CD14-positive monocyte (primary cell): ENCODE data around the gene OR2T11. TPM values are rescaled to one million over a fixed set of nuclear protein-coding genes. Genes with fewer than 3 reads are reported as not detected.
"Not testable (repeated sequence)": the region's sequence is repeated elsewhere in the genome, so short reads cannot be mapped to it uniquely, and the experiment has no call there.

Experiments
- DNase-seq, 3 donors: peaks; one replicate each; pipeline ENCODE4 v3.0.0-alpha.2; 2011 to 2022
- H2AFZ ChIP-seq: 2 replicates; pipeline ENCODE4 v1.6.0; 2012; ENCODE audit warnings: mild to moderate bottlenecking, low read depth, low read length, inconsistent platforms; ENCODE audit not compliant: insufficient read depth, poor library complexity, severe bottlenecking
- H3K27ac ChIP-seq, 2 donors: 1 replicate in 1 of 2; 2 replicates in 1 of 2; pipeline ENCODE4 v1.5.1; 2012 to 2013; ENCODE audit warnings: low read length in 2 of 2, control low read depth in 1 of 2, inconsistent platforms in 1 of 2, low read depth in 1 of 2, mild to moderate bottlenecking in 1 of 2
- H3K27me3 ChIP-seq, 2 donors: one replicate each; pipeline versions ENCODE4 v1.6.0 to v1.6.1; 2011 to 2013; ENCODE audit warnings: low read length in 2 of 2; ENCODE audit not compliant: control insufficient read depth in 2 of 2, insufficient read depth in 2 of 2
- H3K36me3 ChIP-seq, 2 donors: replicated peaks in 1 of 2; 1 replicate in 1 of 2; 2 replicates in 1 of 2; pipeline versions ENCODE4 v1.5.1 to v1.6.1; 2012 to 2013; ENCODE audit warnings: low read length in 2 of 2, control low read depth in 1 of 2, inconsistent platforms in 1 of 2, mild to moderate bottlenecking in 1 of 2; ENCODE audit not compliant: insufficient read depth in 2 of 2, control insufficient read depth in 1 of 2
- H3K4me1 ChIP-seq, 2 donors: 1 replicate in 1 of 2; 2 replicates in 1 of 2; pipeline versions ENCODE4 v1.5.1 to v1.6.1; 2012 to 2013; ENCODE audit warnings: low read length in 2 of 2, control low read depth in 1 of 2, inconsistent platforms in 1 of 2, mild to moderate bottlenecking in 1 of 2, moderate library complexity in 1 of 2; ENCODE audit not compliant: insufficient read depth in 2 of 2, control insufficient read depth in 1 of 2
- H3K4me2 ChIP-seq: replicated peaks from 2 replicates; pipeline ENCODE3; 2012; ENCODE audit warnings: low read length, moderate library complexity, mild to moderate bottlenecking; ENCODE audit not compliant: poor library complexity, severe bottlenecking; ENCODE audit errors: extremely low read depth
- H3K4me3 ChIP-seq, 3 experiments: fragments of 200-600 bp in 1 of 3; sonication (generic) in 1 of 3; replicated peaks in 1 of 3; 1 replicate in 2 of 3; 2 replicates in 1 of 3; pipeline ENCODE4 v1.5.1; 2011 to 2013; ENCODE audit warnings: low read length in 3 of 3, mild to moderate bottlenecking in 3 of 3, control low read depth in 2 of 3, low read depth in 2 of 3, inconsistent platforms in 1 of 3, moderate library complexity in 1 of 3
- H3K79me2 ChIP-seq: 2 replicates; pipeline ENCODE4 v1.6.0; 2012; ENCODE audit warnings: mild to moderate bottlenecking, control low read depth, inconsistent platforms, low read length, moderate library complexity; ENCODE audit not compliant: insufficient read depth
- H3K9ac ChIP-seq: 2 replicates; pipeline ENCODE4 v1.6.0; 2017; ENCODE audit warnings: low read length, mild to moderate bottlenecking; ENCODE audit not compliant: insufficient read depth, poor library complexity, severe bottlenecking
- H3K9me3 ChIP-seq, 2 donors: replicated peaks in 1 of 2; 1 replicate in 1 of 2; 2 replicates in 1 of 2; pipeline versions ENCODE4 v1.5.1 to v1.6.1; 2012 to 2013; ENCODE audit warnings: low read length in 2 of 2, control low read depth in 1 of 2; ENCODE audit not compliant: control insufficient read depth in 1 of 2, insufficient read depth in 1 of 2
- H4K20me1 ChIP-seq: 2 replicates; pipeline ENCODE4 v1.6.0; 2012; ENCODE audit warnings: mild to moderate bottlenecking, low read length, control low read depth, moderate library complexity; ENCODE audit not compliant: insufficient read depth
- H3K27ac Mint-ChIP-seq, 7 donors: one replicate each; pipeline ENCODE4 v1.8.0; 2020; ENCODE audit warnings: mild to moderate bottlenecking in 7 of 7, mixed read lengths in 7 of 7, moderate library complexity in 6 of 7, inconsistent platforms in 2 of 7
- H3K27me3 Mint-ChIP-seq, 3 donors: one replicate each; pipeline ENCODE4 v1.8.0; 2021 to 2022; ENCODE audit warnings: low read depth in 3 of 3, mild to moderate bottlenecking in 3 of 3, mixed read lengths in 3 of 3, moderate library complexity in 3 of 3, inconsistent platforms in 1 of 3
- H3K36me3 Mint-ChIP-seq, 2 donors: one replicate each; pipeline ENCODE4 v1.8.0; 2020; ENCODE audit warnings: mixed read lengths in 2 of 2, inconsistent platforms in 1 of 2, mild to moderate bottlenecking in 1 of 2
- H3K4me1 Mint-ChIP-seq: one replicate; pipeline ENCODE4 v1.8.0; 2020; ENCODE audit warnings: mild to moderate bottlenecking, mixed read lengths
- H3K4me3 Mint-ChIP-seq, 2 donors: one replicate each; pipeline ENCODE4 v1.8.0; 2020; ENCODE audit warnings: mild to moderate bottlenecking in 2 of 2, mixed read lengths in 2 of 2, moderate library complexity in 1 of 2
- H3K9me3 Mint-ChIP-seq, 7 donors: one replicate each; pipeline ENCODE4 v1.8.0; 2020 to 2022; ENCODE audit warnings: mixed read lengths in 7 of 7, mild to moderate bottlenecking in 6 of 7, moderate library complexity in 6 of 7, inconsistent platforms in 2 of 7
- WGBS: methylation state at CpG from one replicate; pipeline ENCODE4 v1.1.5; 2013; ENCODE audit warnings: missing lambda C conversion rate; ENCODE audit not compliant: insufficient coverage; 5-methylcytosine and 5-hydroxymethylcytosine counted together
- intact Hi-C, 2 donors: fragments of 100-400 bp; cut with micrococcal nuclease; formaldehyde crosslinking; loops; one replicate each; pipeline versions ENCODE4 v1.15.0 to v1.15.1; 2023
- polyA plus RNA-seq, 3 donors: library from polyadenylated mRNA; depleted of rRNA in 1 of 3; unstranded in 2 of 3; stranded (reverse) in 1 of 3; fragments of 300-500 nt in 2 of 3; fragments of >200 nt in 1 of 3; fragmentation: Illumina TruSeq in 2 of 3; gene quantifications; 1 replicate in 2 of 3; 2 replicates in 1 of 3; pipeline ENCODE4 v1.2.3, GENCODE V29; 2012 to 2021

Gene OR2T11
- polyA plus RNA-seq, 3 donors = not detected

GRCh38 chr1:248648770-248649536 is 14.1 kb upstream of the OR2T11 start:
- H3K79me2 ChIP-seq, H3K9ac ChIP-seq, H3K36me3 Mint-ChIP-seq, H3K27me3 ChIP-seq, H3K4me3 Mint-ChIP-seq, H3K9me3 ChIP-seq, H3K9me3 Mint-ChIP-seq, H3K27ac ChIP-seq, H3K36me3 ChIP-seq, H3K4me1 Mint-ChIP-seq, DNase-seq, H3K4me1 ChIP-seq, H3K27me3 Mint-ChIP-seq, H3K27ac Mint-ChIP-seq, H4K20me1 ChIP-seq, H2AFZ ChIP-seq, intact Hi-C loops, H3K4me2 ChIP-seq, H3K4me3 ChIP-seq: not testable (repeated sequence)
- no CpG with 5 or more reads among the region's 1 CpG for WGBS

- H4K20me1 ChIP-seq, H3K27me3 Mint-ChIP-seq, intact Hi-C loops, H2AFZ ChIP-seq, H3K9ac ChIP-seq, H3K27me3 ChIP-seq, H3K4me1 Mint-ChIP-seq, H3K36me3 Mint-ChIP-seq, H3K27ac ChIP-seq, H3K9me3 ChIP-seq, H3K9me3 Mint-ChIP-seq, H3K4me3 ChIP-seq, H3K4me2 ChIP-seq, H3K79me2 ChIP-seq, H3K36me3 ChIP-seq, H3K4me1 ChIP-seq, H3K27ac Mint-ChIP-seq, DNase-seq, H3K4me3 Mint-ChIP-seq: not testable (repeated sequence)
- WGBS = no CpG with 5 or more reads among the region's 3 CpGs
These were observed 10.3 kb upstream of the OR2T11 start, which contains the start of gene OR2T35 for GRCh38 chr1:248645178-248645577. Gene OR2T35 (minus strand): TSS chr1:248645278. CDS start chr1:248639258, 6,020 bp downstream.

- H3K27ac Mint-ChIP-seq, H3K79me2 ChIP-seq, H3K27ac ChIP-seq, intact Hi-C loops, H3K27me3 ChIP-seq, H3K9me3 Mint-ChIP-seq, DNase-seq, H3K9ac ChIP-seq, H3K36me3 ChIP-seq, H3K4me1 Mint-ChIP-seq, H3K9me3 ChIP-seq, H4K20me1 ChIP-seq, H3K4me2 ChIP-seq, H3K36me3 Mint-ChIP-seq, H3K4me1 ChIP-seq, H2AFZ ChIP-seq, H3K27me3 Mint-ChIP-seq, H3K4me3 Mint-ChIP-seq, H3K4me3 ChIP-seq: not testable (repeated sequence)
- no CpG with 5 or more reads among the region's 4 CpGs for WGBS
These were observed 8.2 kb upstream of the OR2T11 start for GRCh38 chr1:248642971-248643651.

- H3K9ac ChIP-seq, H3K27ac ChIP-seq, intact Hi-C loops, DNase-seq, H3K9me3 Mint-ChIP-seq, H2AFZ ChIP-seq, H3K79me2 ChIP-seq, H3K4me1 ChIP-seq, H3K36me3 ChIP-seq, H3K27me3 Mint-ChIP-seq, H4K20me1 ChIP-seq, H3K27ac Mint-ChIP-seq, H3K4me2 ChIP-seq, H3K4me1 Mint-ChIP-seq, H3K4me3 ChIP-seq, H3K9me3 ChIP-seq, H3K27me3 ChIP-seq, H3K4me3 Mint-ChIP-seq, H3K36me3 Mint-ChIP-seq: not testable (repeated sequence)
- no CpG with 5 or more reads among the region's 5 CpGs for WGBS
These were observed 6.7 kb upstream of the OR2T11 start for GRCh38 chr1:248641583-248641982.
